Muscle of back (tissue), 11 donors: ENCODE measurements around the gene DISC1. TPM values are rescaled to one million over a fixed set of nuclear protein-coding genes. Genes with fewer than 3 reads are reported as not detected.
"Not testable (repeated sequence)": the region's sequence is repeated elsewhere in the genome, so short reads cannot be mapped to it uniquely, and the experiment has no call there.

Experiments used
- DNase-seq, 3 donors: peaks; one replicate each; pipeline versions ENCODE4 v3.0.0 to v3.0.0-alpha.2; 2013
- polyA plus RNA-seq, 10 donors: library from polyadenylated mRNA; unstranded; fragments of 120-200 nt; gene quantifications; one replicate each; pipeline ENCODE4 v1.2.1, GENCODE V29; 2013; ENCODE audit not compliant: insufficient read length in 10 of 10

Gene DISC1
- polyA plus RNA-seq, 10 donors, result 5.2 to 9.3 (median 7.2) TPM

GRCh38 chr1:231728987-231729386, 102.4 kb downstream of the DISC1 start:
- not testable (repeated sequence) for DNase-seq

GRCh38 chr1:231729544-231729943, 103.0 kb downstream of the DISC1 start:
- peak in 2 of 3 donors; percentile 55 to 68 for DNase-seq

- DNase-seq, result no peak
Measured at GRCh38 chr1:231731268-231731667, 104.7 kb downstream of the DISC1 start.

- DNase-seq, result no peak
Measured at GRCh38 chr1:231733063-231733462, 106.5 kb downstream of the DISC1 start.

- DNase-seq, result no peak
Measured at GRCh38 chr1:231733672-231734071, 107.1 kb downstream of the DISC1 start.

- peak in 1 of 3 donors; percentile 22 for DNase-seq
Measured at GRCh38 chr1:231734417-231734816, 107.8 kb downstream of the DISC1 start.

- DNase-seq, result peak in 1 of 3 donors; percentile 52
Measured at GRCh38 chr1:231735411-231735810, 108.8 kb downstream of the DISC1 start.

GRCh38 chr1:231735941-231736340, 109.4 kb downstream of the DISC1 start:
- DNase-seq, result no peak

- no peak for DNase-seq
Measured at GRCh38 chr1:231736464-231736863, 109.9 kb downstream of the DISC1 start.

GRCh38 chr1:231738554-231738953, 112.0 kb downstream of the DISC1 start:
- no peak for DNase-seq

GRCh38 chr1:231743966-231744365, 117.4 kb downstream of the DISC1 start:
- DNase-seq, result no peak

GRCh38 chr1:231748760-231749415, 122.3 kb downstream of the DISC1 start:
- DNase-seq, result peak in 2 of 3 donors; percentile 39 to 45

GRCh38 chr1:231750296-231750695, 123.7 kb downstream of the DISC1 start:
- no peak for DNase-seq

GRCh38 chr1:231750818-231751362, 124.3 kb downstream of the DISC1 start:
- DNase-seq, result no peak

GRCh38 chr1:231751415-231751814, 124.8 kb downstream of the DISC1 start:
- no peak for DNase-seq

GRCh38 chr1:231753313-231753712, 126.7 kb downstream of the DISC1 start:
- no peak for DNase-seq

GRCh38 chr1:231757101-231757404, 130.5 kb downstream of the DISC1 start:
- DNase-seq, result no peak

- DNase-seq, result no peak
Measured at GRCh38 chr1:231757759-231758158, 131.2 kb downstream of the DISC1 start.

- no peak for DNase-seq
Measured at GRCh38 chr1:231761252-231761651, 134.7 kb downstream of the DISC1 start.

- DNase-seq, result no peak
Measured at GRCh38 chr1:231761747-231762541, 135.4 kb downstream of the DISC1 start.

GRCh38 chr1:231763456-231763855, 136.9 kb downstream of the DISC1 start:
- no peak for DNase-seq

- DNase-seq, result not testable (repeated sequence)
Measured at GRCh38 chr1:231765825-231766224, 139.2 kb downstream of the DISC1 start.

GRCh38 chr1:231767471-231767870, 140.9 kb downstream of the DISC1 start:
- DNase-seq, result no peak
